ENCODE measurements around the gene CMSS1. TPM values are rescaled to one million over a fixed set of nuclear protein-coding genes. Genes with fewer than 3 reads are reported as not detected.
A peak's percentile ranks its signal among the peaks of the same experiment; 100 is the strongest.

Gene CMSS1
- total and polyA plus RNA-seq, 2 of the 13 experiments (the other 11 are each of a cell fraction or from before 2014, with no cell fraction given), result 6.4 to 48.7 TPM

DNA sequence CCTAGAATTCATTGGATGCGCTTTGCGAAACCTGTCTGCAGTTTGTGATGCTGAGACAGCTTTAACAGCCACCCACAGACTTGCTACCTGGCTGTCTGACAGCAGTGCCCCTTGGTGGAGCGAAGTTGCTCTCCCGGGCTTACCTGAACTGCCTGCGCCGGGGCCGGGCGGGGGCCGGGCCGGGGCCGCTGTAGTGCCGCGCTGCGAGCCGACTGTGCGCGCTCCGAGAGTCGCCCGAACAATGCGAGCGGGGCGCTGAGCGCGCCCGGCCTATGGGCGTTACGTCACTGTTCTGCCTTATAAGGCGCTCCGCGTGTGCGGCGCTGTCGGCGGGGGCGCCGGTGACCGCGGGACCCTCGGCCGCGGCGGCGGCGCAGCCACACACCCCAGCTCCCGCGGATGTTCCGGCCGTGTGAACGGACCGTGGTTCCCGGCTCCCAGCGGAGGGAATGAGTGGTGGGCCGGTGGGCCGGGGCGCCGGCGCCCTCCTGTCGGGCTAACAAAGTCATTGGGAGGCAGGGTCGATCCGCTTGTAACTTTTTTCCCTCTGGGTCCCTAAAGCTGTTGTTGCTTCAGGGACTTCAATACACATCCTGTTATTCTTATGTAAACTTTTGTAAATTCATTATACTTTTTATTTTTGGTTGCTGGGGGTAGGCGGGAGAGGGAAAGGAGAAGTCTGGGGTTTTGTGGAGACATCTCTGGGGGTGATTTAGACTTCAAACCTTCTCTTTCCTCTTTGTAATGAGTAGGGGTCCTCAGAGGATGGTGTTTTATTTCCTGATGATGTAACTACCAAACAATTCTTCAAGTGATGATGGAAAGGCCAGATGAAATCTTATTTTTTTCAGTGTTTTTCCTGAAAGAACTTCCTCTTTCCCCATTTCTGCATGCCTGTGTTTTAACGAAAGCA, 58.5 kb downstream of the CMSS1 start (continued):
- TF ChIP-seq AKAP8 (CRISPR knock-in tag; IDR thresholded peaks at IDR 0.05) (0 out of 2 replicates have a peak, but pooled peaks have one; percentile 58), ZNF841 (CRISPR knock-in tag; IDR thresholded peaks at IDR 0.05; ENCODE audit: borderline replicate concordance) (no peak), ZNF816 (CRISPR knock-in tag; IDR thresholded peaks at IDR 0.05; ENCODE audit: borderline replicate concordance) (no peak), HDAC1 (CRISPR knock-in tag; IDR thresholded peaks at IDR 0.05) (peak; percentile 74), ZNF10 (CRISPR knock-in tag; IDR thresholded peaks at IDR 0.05; ENCODE audit: borderline replicate concordance, low read depth) (no peak), HDAC2 (CRISPR knock-in tag; IDR thresholded peaks at IDR 0.05) (no peak), PHF21A (CRISPR knock-in tag; IDR thresholded peaks at IDR 0.05) (peak; percentile 81; the same call in 1 of the 2 replicates), PLRG1 (conservative IDR thresholded peaks at IDR 0.05) (no peak), JUN (CRISPR knock-in tag; IDR thresholded peaks at IDR 0.05) (peak; percentile 67; the same call in 1 of the 2 replicates), GABPA (IDR thresholded peaks at IDR 0.05; ENCODE audit: low read depth, low read length) (no peak), GABPA (CRISPR knock-in tag; IDR thresholded peaks at IDR 0.05; ENCODE audit: low read depth) (no peak), ZFP90 (CRISPR knock-in tag; IDR thresholded peaks at IDR 0.05; ENCODE audit: borderline replicate concordance) (peak; percentile 81; the same call in 1 of the 2 replicates), ATF1 (CRISPR knock-in tag; IDR thresholded peaks at IDR 0.05) (no peak), CBFB (CRISPR knock-in tag; IDR thresholded peaks at IDR 0.05) (no peak; the same call in 1 of the 2 replicates), MAZ (IDR thresholded peaks at IDR 0.05; ENCODE audit: borderline replicate concordance, low read depth, low read length) (peak; percentile 48; the same call in 1 of the 2 replicates), MAZ (CRISPR knock-in tag; IDR thresholded peaks at IDR 0.05; ENCODE audit: low read depth) (peak; percentile 87), ZNF251 (CRISPR knock-in tag; IDR thresholded peaks at IDR 0.05) (no peak), ZNF558 (CRISPR knock-in tag; IDR thresholded peaks at IDR 0.05; ENCODE audit: borderline replicate concordance) (peak; percentile 67; the same call in 1 of the 2 replicates), RBFOX2 (IDR thresholded peaks at IDR 0.05; ENCODE audit: low read depth, low read length) (peak; percentile 99)
- TF ChIP-seq, protein P1, sequence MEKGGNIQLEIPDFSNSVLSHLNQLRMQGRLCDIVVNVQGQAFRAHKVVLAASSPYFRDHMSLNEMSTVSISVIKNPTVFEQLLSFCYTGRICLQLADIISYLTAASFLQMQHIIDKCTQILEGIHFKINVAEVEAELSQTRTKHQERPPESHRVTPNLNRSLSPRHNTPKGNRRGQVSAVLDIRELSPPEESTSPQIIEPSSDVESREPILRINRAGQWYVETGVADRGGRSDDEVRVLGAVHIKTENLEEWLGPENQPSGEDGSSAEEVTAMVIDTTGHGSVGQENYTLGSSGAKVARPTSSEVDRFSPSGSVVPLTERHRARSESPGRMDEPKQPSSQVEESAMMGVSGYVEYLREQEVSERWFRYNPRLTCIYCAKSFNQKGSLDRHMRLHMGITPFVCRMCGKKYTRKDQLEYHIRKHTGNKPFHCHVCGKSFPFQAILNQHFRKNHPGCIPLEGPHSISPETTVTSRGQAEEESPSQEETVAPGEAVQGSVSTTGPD (CRISPR knock-in tag; IDR thresholded peaks at IDR 0.05), result peak; percentile 9; the same call in 1 of the 2 replicates
- TF ChIP-seq, protein P2, sequence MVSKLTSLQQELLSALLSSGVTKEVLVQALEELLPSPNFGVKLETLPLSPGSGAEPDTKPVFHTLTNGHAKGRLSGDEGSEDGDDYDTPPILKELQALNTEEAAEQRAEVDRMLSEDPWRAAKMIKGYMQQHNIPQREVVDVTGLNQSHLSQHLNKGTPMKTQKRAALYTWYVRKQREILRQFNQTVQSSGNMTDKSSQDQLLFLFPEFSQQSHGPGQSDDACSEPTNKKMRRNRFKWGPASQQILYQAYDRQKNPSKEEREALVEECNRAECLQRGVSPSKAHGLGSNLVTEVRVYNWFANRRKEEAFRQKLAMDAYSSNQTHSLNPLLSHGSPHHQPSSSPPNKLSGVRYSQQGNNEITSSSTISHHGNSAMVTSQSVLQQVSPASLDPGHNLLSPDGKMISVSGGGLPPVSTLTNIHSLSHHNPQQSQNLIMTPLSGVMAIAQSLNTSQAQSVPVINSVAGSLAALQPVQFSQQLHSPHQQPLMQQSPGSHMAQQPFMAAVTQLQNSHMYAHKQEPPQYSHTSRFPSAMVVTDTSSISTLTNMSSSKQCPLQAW (CRISPR knock-in tag; IDR thresholded peaks at IDR 0.05), result 0 out of 2 replicates have a peak, but pooled peaks have one; percentile 36
- TF ChIP-seq, protein P3, sequence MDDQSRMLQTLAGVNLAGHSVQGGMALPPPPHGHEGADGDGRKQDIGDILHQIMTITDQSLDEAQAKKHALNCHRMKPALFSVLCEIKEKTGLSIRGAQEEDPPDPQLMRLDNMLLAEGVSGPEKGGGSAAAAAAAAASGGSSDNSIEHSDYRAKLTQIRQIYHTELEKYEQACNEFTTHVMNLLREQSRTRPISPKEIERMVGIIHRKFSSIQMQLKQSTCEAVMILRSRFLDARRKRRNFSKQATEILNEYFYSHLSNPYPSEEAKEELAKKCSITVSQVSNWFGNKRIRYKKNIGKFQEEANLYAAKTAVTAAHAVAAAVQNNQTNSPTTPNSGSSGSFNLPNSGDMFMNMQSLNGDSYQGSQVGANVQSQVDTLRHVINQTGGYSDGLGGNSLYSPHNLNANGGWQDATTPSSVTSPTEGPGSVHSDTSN (CRISPR knock-in tag; IDR thresholded peaks at IDR 0.05; ENCODE audit: borderline replicate concordance), result 0 out of 2 replicates have a peak, but pooled peaks have one; percentile 61
- TF ChIP-seq, protein P4, sequence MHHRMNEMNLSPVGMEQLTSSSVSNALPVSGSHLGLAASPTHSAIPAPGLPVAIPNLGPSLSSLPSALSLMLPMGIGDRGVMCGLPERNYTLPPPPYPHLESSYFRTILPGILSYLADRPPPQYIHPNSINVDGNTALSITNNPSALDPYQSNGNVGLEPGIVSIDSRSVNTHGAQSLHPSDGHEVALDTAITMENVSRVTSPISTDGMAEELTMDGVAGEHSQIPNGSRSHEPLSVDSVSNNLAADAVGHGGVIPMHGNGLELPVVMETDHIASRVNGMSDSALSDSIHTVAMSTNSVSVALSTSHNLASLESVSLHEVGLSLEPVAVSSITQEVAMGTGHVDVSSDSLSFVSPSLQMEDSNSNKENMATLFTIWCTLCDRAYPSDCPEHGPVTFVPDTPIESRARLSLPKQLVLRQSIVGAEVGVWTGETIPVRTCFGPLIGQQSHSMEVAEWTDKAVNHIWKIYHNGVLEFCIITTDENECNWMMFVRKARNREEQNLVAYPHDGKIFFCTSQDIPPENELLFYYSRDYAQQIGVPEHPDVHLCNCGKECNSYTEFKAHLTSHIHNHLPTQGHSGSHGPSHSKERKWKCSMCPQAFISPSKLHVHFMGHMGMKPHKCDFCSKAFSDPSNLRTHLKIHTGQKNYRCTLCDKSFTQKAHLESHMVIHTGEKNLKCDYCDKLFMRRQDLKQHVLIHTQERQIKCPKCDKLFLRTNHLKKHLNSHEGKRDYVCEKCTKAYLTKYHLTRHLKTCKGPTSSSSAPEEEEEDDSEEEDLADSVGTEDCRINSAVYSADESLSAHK (CRISPR knock-in tag; IDR thresholded peaks at IDR 0.05; ENCODE audit: borderline replicate concordance), result no peak

All from HepG2 (cell line).